HCT116 (cell line): ENCODE data around the gene PIK3CB.

Experiments used
- CEBPB ChIP-seq: IDR thresholded peaks from 2 replicates; pipeline ENCODE4 v1.6.1; 2012; ENCODE audit warnings: low read depth
- CTCF ChIP-seq, 3 experiments: fragments of 200-600 bp in 1 of 3; sonication (generic) in 1 of 3; IDR thresholded peaks in 2 of 3; conservative IDR thresholded peaks in 1 of 3; 2 replicates each; pipeline ENCODE4 v1.5.1; 2012 to 2017; ENCODE audit warnings: low read depth in 2 of 3, low read length in 2 of 3, antibody characterized with exemption in 1 of 3, borderline replicate concordance in 1 of 3, control low read depth in 1 of 3, mild to moderate bottlenecking in 1 of 3, mixed read lengths in 1 of 3, mixed run types in 1 of 3, moderate library complexity in 1 of 3; ENCODE audit not compliant: insufficient read depth in 1 of 3
- EZH2 ChIP-seq: fragments of 200-600 bp; sonication (generic); IDR thresholded peaks from 2 replicates; pipeline ENCODE4 v1.6.1; 2017; ENCODE audit warnings: antibody characterized with exemption, mixed run types
- JUND ChIP-seq: IDR thresholded peaks from 2 replicates; pipeline ENCODE4 v1.6.1; 2012
- MAX ChIP-seq: IDR thresholded peaks from 2 replicates; pipeline ENCODE4 v1.6.1; 2012
- POLR2A ChIP-seq: IDR thresholded peaks from 2 replicates; pipeline ENCODE4 v1.7.0; 2011; ENCODE audit warnings: borderline replicate concordance; ENCODE audit not compliant: insufficient read depth, insufficient read length; ENCODE audit errors: extremely low read depth
- POLR2AphosphoS5 ChIP-seq: IDR thresholded peaks from 2 replicates; pipeline ENCODE4 v1.6.1; 2011; ENCODE audit warnings: mild to moderate bottlenecking, low read depth, low read length, moderate library complexity
- SIN3A ChIP-seq: IDR thresholded peaks from 2 replicates; pipeline ENCODE4 v1.6.1; 2012; ENCODE audit warnings: low read depth
- SP1 ChIP-seq: IDR thresholded peaks from 2 replicates; pipeline ENCODE4 v1.6.1; 2012; ENCODE audit warnings: low read depth
- YY1 ChIP-seq: IDR thresholded peaks from 2 replicates; pipeline ENCODE4 v1.6.1; 2011; ENCODE audit warnings: low read length, low read depth, moderate library complexity, mild to moderate bottlenecking; ENCODE audit not compliant: insufficient replicate concordance; ENCODE audit errors: extremely low read depth
- ZBTB33 ChIP-seq: IDR thresholded peaks from 2 replicates; pipeline ENCODE4 v1.6.1; 2011; ENCODE audit warnings: mild to moderate bottlenecking, low read length, moderate library complexity; ENCODE audit not compliant: insufficient replicate concordance; ENCODE audit errors: extremely low read depth
- ZNF274 ChIP-seq: fragments of 200-500 bp; sonication (Bioruptor generic); IDR thresholded peaks from 2 replicates; pipeline ENCODE4 v1.6.1; 2014; ENCODE audit warnings: mild to moderate bottlenecking, low read depth, low read length, inconsistent platforms

- TF ChIP-seq POLR2AphosphoS5 (peak; percentile 94), CTCF (IDR thresholded peaks at IDR 0.05 in 2 of 3, conservative IDR thresholded peaks at IDR 0.05 in 1 of 3; ENCODE audit: borderline replicate concordance in 1 of 3, insufficient read depth in 1 of 3, low read depth in 2 of 3, low read length in 2 of 3) (no peak; a peak in 1 of 6 replicates), POLR2A (peak; percentile 93), JUND (no peak), ZNF274 (no peak), CEBPB (no peak), EZH2 (no peak), YY1 (peak; percentile 13), ZBTB33 (peak; percentile 8), MAX (0 out of 2 replicates have a peak, but pooled peaks have one; percentile 23), SIN3A (peak; percentile 60), SP1 (no peak)
Observed at GRCh38 chr3:138834596-138835396, at the start of gene PIK3CB.
